HG02610 (cell line): ENCODE data around the gene TMC4.

Experiments used
- ATAC-seq: cut with Tn5 transposase; IDR thresholded peaks from one replicate; pipeline ENCODE4 v1.9.1; 2021; ENCODE audit warnings: mild to moderate bottlenecking, moderate library complexity; ENCODE audit not compliant: unreplicated experiment

TMC4 gene

DNA sequence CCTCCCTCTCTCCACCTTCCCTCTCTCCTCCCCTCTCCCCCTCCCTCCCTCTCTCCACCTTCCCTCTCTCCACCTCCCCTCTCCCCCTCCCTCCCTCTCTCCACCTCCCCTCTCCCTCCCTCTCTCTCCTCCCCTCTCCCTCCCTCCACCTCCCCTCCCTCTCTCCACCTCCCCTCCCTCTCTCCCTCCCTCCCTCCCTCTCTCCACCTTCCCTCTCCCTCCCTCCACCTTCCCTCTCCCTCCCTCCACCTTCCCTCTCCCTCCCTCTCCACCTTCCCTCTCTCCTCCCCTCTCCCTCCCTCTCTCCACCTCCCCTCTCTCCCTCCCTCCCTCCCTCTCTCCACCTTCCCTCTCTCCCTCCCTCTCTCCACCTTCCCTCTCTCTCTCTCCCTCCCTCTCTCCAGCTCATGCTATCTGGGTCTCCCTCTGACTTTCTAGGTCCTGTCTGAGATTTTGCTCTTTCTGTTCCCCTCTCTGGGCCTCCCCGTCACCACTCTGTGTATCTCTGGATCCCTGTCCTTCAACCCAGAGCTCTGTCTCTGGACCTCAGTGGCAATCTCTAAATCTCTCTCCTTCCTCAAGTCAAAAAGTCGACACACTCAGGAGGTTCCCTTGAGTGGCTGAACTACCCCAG is 38.9 kb downstream of the TMC4 start:
- no peak for ATAC-seq

DNA sequence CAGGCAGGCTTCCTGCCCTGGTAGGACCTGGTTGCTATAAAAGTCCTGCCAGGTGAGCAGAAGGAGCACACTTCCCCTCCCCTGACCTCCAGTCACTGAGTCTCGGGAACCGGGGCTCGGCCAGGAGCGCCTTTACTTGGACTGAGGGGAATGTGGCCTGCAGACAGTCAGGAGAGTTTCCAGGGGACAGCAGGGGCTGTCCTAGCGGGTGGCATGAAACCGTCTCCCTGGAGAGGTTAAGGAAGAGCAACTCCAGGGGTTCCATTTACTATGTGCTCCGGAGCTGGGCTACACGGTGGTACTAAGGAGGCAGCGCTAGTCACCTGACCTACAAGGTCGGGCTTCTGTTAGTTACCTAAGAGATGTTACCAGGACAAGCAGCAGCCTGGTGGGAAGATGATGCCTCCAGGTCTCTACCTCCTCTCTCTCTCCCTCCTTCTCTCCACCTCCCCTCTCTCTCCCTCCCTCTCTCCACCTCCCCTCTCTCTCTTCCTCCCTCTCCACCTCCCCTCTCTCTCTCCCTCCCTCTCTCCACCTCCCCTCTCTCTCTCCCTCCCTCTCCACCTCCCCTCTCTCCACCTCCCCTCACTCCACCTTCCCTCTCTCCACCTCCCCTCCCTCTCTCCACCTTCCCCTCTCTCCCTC is 39.5 kb downstream of the TMC4 start:
- no peak for ATAC-seq

DNA sequence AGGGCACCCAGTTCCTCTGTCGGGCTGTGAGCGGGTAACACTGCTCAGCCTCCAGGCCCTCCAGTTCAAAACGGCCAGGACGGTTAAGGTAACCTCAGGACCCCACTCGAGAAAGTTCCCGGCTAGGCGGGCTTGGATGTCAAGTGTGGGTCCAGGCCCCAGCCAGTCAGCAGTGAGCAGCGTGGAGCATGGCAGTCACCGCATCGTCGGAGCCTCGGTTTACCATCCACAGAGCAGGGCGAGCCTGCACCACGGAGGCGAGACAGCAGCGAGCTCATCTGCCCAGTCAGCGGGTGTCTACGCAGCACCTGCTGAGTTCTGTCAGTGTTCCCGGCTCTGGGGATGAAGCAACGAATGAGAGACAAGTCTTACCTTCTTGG is 43.4 kb downstream of the TMC4 start:
- no peak for ATAC-seq

DNA sequence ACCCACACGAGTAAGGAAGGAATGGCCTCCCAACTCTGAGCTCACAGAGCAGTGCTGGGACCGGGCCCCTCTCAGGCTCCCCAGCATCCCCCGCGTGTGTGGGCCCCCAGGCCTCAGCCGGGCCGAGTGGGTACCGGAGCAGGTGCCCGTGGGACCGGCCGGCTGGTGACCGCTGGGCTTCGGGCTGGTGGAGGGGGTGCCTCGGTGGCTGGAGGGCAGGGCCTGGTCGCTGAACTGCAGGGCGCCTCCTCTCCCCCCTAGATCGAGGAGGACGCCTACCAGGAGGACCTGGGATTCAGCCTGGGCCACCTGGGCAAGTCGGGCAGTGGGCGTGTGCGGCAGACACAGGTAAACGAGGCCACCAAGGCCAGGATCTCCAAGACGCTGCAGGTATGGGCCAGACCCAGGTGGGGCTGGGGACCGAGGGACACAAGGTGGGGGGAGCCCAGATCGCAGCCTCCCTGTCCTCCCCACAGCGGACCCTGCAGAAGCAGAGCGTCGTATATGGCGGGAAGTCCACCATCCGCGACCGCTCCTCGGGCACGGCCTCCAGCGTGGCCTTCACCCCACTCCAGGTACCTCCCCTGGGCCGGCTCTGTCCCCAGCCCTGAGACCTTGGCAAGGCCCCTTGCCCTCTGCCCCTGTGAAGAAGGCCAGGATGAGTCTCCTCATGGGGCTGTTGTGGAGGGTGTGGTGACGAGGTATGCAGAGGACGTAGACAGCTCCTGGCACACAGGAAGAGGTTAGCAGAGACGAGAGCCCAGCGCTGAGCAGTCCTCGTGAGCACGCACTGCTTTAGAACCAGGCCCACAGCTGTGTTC is 44.0 kb downstream of the TMC4 start:
- ATAC-seq, result no peak

DNA sequence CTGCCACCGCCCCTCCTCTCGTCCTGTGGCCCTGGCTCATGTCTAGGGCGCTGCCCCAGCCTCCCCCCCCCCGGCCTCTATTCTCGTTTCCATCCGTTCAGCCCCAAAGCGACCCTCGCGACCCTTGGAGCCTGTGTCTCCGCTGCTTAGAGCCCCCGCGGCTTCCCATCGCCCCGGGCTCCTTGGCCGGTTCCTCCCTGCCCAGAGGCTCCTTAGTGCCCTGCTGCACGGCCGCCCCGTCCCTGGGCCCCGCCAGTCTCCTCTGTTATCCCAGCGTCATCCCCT is 44.6 kb downstream of the TMC4 start:
- ATAC-seq, result no peak

DNA sequence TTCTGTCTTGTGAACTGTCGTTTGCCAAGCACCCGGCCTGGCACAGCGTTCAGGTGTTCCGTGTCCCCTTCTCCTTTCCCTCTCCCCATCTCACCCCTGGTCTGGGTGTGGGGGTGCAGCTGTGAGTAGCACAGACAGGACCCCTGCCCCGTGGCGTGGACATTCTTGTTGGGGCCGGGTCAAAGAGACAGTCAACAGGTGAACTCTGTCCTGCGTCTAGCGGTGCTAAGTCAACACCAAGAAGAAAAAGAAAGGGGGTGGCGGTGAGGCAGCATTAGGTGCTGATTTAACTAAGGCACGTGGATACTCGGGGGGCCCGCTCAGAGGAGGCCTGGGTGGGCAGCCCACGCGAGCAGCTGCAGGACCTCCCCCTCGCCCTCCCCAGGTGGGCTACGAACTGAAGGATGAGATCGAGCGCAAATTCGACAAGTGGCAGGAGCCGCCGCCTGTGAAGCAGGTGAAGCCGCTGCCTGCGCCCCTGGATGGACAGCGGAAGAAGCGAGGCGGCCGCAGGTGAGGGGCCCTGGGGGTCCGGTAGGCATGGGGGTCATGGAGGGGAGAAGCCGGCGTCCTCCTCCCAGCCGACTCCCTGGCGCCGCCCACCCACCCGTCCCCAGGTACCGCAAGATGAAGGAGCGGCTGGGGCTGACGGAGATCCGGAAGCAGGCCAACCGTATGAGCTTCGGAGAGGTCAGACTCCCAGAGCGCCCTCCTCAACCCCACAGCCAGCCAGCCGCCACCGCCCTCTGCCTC is 45.1 kb downstream of the TMC4 start:
- ATAC-seq, result no peak

DNA sequence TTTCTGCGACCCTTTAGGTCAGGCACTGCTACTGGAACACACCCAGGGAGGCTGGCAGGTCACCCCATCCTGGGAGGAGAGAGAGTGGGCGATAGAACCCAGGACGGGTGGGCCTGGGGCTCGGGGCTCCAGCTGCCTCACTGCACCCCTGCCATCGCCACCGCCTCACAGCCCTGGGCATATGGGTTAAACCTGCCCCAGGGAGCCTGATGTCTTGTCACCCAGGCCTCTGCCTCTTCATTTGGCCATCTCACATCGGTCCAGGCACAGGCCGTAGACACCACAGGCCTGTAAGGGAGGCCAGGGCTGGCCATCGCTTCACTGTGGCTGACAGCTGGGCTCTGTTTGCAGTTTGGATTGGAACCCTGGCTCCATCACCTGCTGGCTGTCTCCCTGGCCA is 47.2 kb downstream of the TMC4 start:
- ATAC-seq, result no peak

DNA sequence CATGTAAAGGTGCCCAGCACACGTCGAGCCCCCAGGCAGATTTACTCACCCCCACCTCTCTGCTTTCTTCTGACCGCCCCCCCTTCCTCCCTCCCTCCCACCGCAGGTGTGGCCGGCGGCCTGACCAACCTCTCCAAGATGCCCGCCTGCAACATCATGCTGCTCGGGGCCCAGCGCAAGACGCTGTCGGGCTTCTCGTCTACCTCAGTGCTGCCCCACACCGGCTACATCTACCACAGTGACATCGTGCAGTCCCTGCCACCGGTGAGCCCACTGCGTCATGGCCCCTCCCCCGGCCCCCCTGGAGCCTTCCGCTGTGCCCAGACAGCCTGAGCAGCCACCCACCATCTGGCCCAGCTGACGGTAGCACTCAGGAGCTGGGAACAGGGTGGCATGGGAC is 48.6 kb downstream of the TMC4 start:
- ATAC-seq, result no peak

DNA sequence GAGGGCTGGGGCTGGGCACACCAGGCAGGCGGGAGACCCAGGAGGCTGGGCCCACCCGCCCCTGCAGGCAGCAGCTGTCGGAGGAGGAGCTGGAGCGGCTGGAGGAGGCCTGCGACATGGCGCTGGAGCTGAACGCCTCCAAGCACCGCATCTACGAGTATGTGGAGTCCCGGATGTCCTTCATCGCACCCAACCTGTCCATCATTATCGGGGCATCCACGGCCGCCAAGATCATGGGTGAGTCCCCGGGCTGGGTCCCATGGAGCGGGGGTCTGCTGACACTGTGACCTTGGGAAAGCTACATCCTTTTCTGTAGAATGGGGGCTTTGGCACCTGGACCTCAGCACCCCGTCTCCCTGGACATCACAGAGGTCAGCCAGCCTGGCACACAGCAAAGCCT is 49.3 kb downstream of the TMC4 start:
- ATAC-seq, result no peak

DNA sequence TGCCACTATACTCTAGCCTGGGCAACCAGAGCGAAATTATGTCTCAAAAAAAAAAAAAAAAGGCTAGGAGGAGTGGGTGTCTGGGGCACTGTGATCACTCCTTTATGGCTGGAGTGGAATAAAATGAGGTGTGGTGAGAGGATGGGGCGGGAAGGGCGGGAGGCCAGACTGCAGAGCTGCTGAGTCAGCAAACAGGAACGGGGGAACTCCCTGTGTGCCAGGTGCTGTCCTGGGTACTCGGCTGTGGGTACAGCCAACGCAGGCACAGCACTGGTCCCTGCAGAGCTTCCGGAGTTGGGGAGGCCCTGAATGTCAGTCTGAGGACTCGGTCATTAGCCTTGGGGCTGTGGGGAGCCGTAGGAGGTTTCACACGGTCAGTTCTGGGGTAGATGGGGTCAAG is 51.7 kb downstream of the TMC4 start:
- no peak for ATAC-seq

DNA sequence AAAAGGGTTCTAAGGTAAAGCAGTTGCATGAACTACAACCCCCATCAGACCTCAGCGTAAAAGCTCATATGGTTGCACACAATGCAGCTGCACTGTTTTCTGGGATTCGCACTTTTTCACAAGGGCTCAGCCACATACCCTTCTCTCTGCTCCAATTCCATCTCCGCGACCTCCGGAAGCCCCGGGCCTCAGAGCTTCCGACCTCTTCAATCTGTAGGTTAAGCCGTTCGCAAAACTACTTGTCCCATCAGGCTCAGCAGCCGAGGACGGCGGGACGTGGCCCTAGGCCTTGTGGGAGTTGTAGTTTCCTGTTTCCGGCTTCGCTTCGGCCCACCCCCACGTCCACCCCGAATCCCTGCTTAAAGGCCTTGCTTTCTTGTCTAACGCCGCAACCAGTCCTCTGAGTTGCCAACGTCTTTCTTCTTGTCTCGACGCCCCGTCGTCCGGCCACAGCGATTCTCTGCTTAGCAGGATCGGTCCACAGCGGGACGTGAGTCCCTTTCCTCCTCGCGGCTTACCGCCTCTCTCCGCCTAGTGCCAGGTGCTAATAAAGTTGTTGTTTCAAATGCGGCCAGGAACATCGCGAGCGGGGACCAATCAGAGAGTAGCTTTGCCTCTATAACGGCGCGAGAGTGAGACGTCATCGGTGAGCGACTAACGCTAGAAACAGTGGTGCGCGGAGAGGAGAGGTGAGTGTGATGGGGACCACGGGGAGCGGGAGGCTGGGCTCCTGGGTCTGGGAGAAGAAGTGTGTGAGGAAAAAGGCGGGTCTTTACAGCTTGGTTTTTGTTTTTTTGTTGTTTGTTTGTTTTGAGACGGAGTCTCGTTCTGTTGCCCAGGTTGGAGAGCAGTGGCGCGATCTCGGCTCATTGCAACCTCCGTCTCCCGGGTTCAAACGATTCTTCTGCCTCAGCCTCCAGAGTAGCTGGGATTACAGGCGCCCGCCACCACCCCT is 57.6 kb downstream of the TMC4 start, which contains the start of the genes PRPF31 and TFPT:
Gene PRPF31, plus strand, starts transcription at position 646 of the 955 bp plus-strand sequence. CDS start 2,525 bp downstream, outside the sequence.
Gene TFPT, minus strand, starts transcription at position 549 of the 955 bp plus-strand sequence. Its CDS starts 388 bp downstream, at position 161.
- peak; percentile 81 for ATAC-seq

DNA sequence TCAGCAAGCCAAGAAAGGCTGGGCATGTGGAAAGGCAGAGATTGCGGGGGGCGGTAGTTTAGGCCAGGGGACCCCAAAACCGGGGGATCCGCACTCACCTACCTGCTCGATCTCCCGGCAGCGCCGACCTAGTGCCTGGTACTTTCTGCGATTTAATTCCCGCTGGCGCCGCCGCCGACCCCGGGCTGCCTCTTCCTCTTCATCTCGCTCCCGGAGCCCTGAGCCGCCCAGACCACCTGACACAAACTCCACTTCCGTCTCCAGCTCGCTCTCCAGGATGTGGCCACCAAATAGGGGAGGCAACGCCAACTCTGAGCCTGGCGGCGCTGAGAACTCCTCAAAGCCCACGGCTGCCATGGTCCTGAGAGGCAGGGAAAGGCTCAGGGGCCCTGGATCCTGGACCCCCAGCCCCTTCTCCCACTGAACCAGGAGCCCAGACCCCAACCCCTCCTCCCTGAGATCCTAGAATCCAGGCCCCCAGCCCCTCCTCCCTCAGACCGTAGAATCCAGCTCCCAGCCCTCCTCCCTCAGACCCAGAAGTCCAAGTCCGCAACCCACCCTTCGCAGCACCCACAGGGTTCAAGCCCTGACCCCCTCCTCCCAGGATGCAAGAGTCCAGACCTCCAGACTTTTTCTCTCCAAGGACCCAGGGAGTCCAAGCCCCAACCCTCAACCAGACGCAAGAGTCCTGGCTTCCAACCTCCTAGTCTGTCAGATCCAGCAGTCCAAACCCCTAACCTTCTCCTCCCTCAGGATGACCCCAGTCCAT is 58.4 kb downstream of the TMC4 start:
- peak; percentile 36 for ATAC-seq
